RPMI7951 (cell line): ENCODE measurements around the gene SRM. TPM values are rescaled to one million over a fixed set of nuclear protein-coding genes. Genes with fewer than 3 reads are reported as not detected.
A peak's percentile ranks its signal among the peaks of the same experiment; 100 is the strongest.
"Not testable (repeated sequence)": the region's sequence is repeated elsewhere in the genome, so short reads cannot be mapped to it uniquely, and the experiment has no call there.

Experiments
- DNase-seq: peaks from one replicate; pipeline ENCODE4 v3.0.0-alpha.2; 2012; ENCODE audit warnings: low read depth
- total RNA-seq: library from RNA; depleted of rRNA; stranded (reverse); fragments of >200 nt; shearing (Covaris generic); gene quantifications from 2 replicates; pipeline ENCODE4 v1.2.3, GENCODE V29; 2014; rRNA removed

Gene SRM
- 35.6 and 41.8 TPM in 2 replicates for total RNA-seq

- peak; percentile 90 for DNase-seq
Measured at GRCh38 chr1:11059968-11060830, at the start of gene SRM. SRM (minus strand) TSS chr1:11060018; CDS start chr1:11059943, 75 bp downstream.

DNA sequence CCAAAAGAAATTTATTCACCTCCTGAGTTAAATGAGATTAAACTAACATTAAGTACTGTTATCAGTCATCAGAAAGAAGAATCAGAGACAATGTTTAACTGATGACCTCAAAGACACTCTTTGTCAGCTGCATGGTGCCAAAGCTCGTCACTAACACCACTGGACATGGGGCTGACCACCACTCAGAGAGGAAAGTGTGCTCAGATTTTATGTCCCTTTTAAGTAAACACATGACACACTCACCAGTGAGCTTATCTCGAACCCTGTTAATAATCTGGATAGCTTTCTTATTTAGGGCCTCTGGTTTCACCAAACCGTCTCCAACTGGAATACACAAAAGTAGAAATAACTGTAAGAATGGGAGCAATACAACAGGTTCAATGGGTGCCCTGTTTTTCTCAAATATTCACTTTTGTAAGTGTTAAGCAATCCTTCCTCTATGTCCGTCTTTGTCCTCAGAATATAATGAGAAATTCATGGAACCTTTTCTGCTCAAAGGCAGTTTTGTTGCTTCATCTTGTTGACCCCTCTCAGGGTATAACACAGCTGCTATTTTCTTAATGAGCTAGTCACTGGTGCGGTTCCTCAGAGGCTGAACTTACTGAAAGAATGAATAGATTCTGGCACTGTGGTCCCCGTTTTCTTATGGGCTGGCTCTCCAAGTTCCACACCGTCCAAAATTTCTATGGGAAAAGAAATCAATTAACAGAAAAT is 49.4 kb upstream of the SRM start:
- DNase-seq, result peak; percentile 51

GRCh38 chr1:11107599-11107998 is 47.8 kb upstream of the SRM start:
- no peak for DNase-seq

- no peak for DNase-seq
Measured at GRCh38 chr1:11105586-11105985, 45.8 kb upstream of the SRM start.

- no peak for DNase-seq
Measured at GRCh38 chr1:11101347-11101746, 41.5 kb upstream of the SRM start.

- DNase-seq, result not testable (repeated sequence)
Measured at GRCh38 chr1:11100806-11101205, 41.0 kb upstream of the SRM start.

DNA sequence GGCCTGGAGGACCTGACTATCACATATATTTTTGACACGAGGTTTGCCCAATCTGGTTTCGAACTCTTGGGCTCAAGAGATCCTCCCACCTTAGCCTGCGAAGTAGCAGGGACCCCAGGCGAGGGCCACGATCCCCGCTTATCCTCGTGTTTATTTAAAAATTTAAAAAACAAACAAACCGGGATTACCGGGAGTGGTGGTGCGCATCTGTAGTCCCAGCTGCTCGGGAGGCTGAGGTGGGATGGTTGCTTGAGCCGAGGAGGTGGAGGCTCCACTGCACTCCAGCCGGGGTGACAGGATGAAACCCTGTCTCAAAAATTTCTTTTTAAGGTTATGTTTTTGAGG is 40.3 kb upstream of the SRM start:
- no peak for DNase-seq

GRCh38 chr1:11099310-11100148 is 39.7 kb upstream of the SRM start, which contains the start of gene EXOSC10:
EXOSC10 (minus strand) TSS chr1:11099869; CDS start chr1:11099831, 38 bp downstream.
- peak; percentile 86 for DNase-seq

DNA sequence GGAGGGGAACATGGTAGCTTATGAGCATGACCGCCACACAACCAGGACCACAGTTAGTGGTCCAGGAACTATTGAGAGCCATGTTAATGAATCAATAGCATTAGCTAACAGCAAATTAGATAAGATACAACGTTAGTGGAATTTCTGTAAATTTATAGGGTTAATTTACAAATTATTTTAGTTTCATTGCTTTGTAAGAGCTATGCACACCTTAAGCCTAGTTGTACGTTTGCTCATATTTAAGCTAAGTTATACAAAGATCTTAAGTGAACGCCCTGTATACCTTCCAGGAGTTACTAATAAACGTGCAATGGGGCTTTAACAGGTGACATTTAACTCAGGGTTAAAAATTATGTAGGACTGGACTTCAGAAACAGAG is 39.1 kb upstream of the SRM start:
- DNase-seq, result no peak

DNA sequence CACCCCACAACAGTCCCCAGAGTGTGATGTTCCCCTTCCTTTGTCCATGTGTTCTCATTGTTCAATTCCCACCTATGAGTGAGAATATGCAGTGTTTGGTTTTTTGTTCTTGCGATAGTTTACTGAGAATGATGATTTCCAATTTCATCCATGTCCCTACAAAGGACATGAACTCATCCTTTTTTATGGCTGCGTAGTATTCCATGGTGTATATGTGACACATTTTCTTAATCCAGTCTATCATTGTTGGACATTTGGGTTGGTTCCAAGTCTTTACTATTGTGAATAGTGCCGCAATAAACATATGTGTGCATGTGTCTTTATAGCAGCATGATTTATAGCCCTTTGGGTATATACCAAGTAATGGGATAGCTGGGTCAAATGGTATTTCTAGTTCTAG is 24.0 kb upstream of the SRM start:
- not testable (repeated sequence) for DNase-seq

- DNase-seq, result no peak
Measured at GRCh38 chr1:11080931-11081330, 21.1 kb upstream of the SRM start.

GRCh38 chr1:11078631-11079030 is 18.8 kb upstream of the SRM start:
- no peak for DNase-seq

DNA sequence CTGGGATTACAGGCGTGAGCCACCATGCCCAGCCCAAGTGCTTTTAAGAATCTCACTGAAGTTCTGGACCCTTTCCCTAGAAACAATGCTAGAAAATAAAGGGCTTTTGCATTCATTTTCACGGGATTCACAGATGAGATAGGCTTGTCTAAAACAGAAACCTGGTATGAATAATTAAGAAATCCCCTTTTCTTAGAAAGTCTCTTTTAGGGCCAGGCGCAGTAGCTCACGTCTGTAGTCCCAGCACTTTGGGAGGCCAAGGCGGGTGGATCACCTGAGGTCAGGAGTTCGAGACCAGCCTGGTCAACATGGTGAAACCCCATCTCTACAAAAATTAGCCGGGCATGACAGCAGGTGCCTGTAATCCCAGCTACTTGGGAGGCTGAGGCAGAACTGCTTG is 13.6 kb upstream of the SRM start:
- DNase-seq, result not testable (repeated sequence)

DNA sequence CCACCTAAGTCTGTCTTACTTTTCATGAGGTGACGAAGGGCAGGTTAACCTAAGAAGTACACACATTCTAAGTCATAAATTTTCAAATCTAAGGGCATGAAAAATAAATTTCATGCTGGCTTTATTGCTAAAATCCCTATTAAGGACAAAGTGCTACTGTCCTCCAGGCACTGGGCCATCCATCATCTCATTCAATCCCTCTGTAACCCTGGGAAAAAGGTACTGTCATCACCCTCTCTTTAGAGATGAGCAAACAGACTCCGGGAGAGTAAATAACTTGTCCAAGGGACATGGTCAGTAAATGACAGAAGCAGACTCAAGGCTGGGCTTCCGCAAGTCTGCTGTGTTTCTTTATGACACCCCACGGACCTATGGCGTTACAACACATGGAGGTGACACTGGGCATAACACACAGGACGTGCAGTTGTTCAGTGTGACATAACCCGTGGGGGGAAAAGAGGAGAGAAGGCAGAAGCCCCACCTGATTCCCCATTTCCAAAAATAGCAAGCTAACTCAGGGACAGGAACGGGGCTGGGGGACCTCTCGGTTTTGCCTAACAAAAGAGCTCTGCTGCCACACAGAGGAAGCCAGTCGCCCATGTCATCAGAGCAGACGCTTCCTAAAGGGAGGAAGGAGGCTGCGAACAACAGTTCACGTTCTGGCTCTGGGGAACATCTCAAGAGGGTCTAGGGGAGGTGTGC is 12.5 kb upstream of the SRM start:
- DNase-seq, result no peak

DNA sequence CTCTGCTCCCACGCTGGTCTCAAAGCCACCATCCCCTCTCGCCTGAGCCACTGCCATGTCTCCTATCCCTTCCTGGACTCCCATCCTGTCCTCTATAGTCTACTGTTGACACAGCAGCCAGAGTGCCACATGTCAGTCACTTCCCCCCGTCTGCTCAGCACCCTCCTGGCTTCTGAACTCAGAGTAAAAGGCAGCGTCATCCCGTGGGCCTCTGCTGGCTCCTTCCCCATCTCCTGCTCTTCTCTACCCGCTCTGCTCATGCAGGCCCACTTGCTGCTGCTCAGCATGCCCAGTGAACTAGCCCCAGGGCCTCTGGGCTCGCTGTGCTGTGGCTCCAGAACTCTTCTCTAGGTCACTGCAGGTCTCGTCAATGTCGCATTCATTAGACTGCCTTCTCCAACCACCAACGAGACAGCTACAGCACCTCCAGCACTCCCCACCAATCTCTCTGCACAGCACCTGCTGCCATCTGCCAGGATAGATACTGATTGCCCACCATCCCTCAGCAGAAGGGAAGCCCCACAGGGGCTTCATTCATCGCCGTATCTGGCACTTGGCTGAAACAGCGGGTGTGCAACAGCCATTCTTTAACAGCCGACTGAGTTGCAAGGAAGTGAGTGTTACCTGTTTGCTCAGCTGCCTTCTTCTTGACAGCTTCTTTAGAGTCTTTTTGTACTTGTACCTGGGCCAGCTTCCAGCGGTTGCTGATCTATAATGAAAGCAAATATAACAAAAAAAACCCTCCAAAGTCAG is 11.8 kb upstream of the SRM start:
- no peak for DNase-seq

- DNase-seq, result no peak
Measured at GRCh38 chr1:11070876-11071275, 11.1 kb upstream of the SRM start.

GRCh38 chr1:11068600-11069473 is 9.0 kb upstream of the SRM start:
- no peak for DNase-seq

GRCh38 chr1:11067716-11068599 is 8.1 kb upstream of the SRM start:
- no peak for DNase-seq

DNA sequence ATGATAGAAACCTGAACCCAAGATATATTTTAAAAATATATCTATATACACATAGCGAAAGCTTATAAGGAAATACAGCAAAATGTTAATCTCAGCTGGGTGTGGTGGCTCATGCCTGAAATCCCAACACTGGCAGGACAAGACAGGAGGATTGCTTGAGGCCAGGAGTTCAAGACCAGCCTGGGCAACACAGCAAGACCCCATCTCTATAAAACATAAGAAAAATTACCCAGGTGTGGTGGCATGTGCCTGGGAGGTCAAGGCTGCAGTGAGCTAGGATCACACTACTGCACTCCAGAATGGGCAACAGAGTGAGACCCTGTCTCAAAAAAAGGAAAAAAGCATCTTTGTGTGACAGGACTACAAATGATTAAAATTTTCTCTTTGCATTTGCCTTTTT is 6.0 kb upstream of the SRM start:
- no peak for DNase-seq
